CD14-positive monocyte (primary cell): ENCODE measurements around the gene PEX16. TPM values are rescaled to one million over a fixed set of nuclear protein-coding genes. Genes with fewer than 3 reads are reported as not detected.

Experiments
- DNase-seq, 3 donors: peaks; one replicate each; pipeline ENCODE4 v3.0.0-alpha.2; 2011 to 2022
- H2AFZ ChIP-seq: 2 replicates; pipeline ENCODE4 v1.6.0; 2012; ENCODE audit warnings: mild to moderate bottlenecking, low read depth, low read length, inconsistent platforms; ENCODE audit not compliant: insufficient read depth, poor library complexity, severe bottlenecking
- H3K27ac ChIP-seq, 2 donors: 1 replicate in 1 of 2; 2 replicates in 1 of 2; pipeline ENCODE4 v1.5.1; 2012 to 2013; ENCODE audit warnings: low read length in 2 of 2, control low read depth in 1 of 2, inconsistent platforms in 1 of 2, low read depth in 1 of 2, mild to moderate bottlenecking in 1 of 2
- H3K27me3 ChIP-seq, 2 donors: one replicate each; pipeline versions ENCODE4 v1.6.0 to v1.6.1; 2011 to 2013; ENCODE audit warnings: low read length in 2 of 2; ENCODE audit not compliant: control insufficient read depth in 2 of 2, insufficient read depth in 2 of 2
- H3K36me3 ChIP-seq, 2 donors: replicated peaks in 1 of 2; 1 replicate in 1 of 2; 2 replicates in 1 of 2; pipeline versions ENCODE4 v1.5.1 to v1.6.1; 2012 to 2013; ENCODE audit warnings: low read length in 2 of 2, control low read depth in 1 of 2, inconsistent platforms in 1 of 2, mild to moderate bottlenecking in 1 of 2; ENCODE audit not compliant: insufficient read depth in 2 of 2, control insufficient read depth in 1 of 2
- H3K4me1 ChIP-seq, 2 donors: 1 replicate in 1 of 2; 2 replicates in 1 of 2; pipeline versions ENCODE4 v1.5.1 to v1.6.1; 2012 to 2013; ENCODE audit warnings: low read length in 2 of 2, control low read depth in 1 of 2, inconsistent platforms in 1 of 2, mild to moderate bottlenecking in 1 of 2, moderate library complexity in 1 of 2; ENCODE audit not compliant: insufficient read depth in 2 of 2, control insufficient read depth in 1 of 2
- H3K4me2 ChIP-seq: replicated peaks from 2 replicates; pipeline ENCODE3; 2012; ENCODE audit warnings: low read length, moderate library complexity, mild to moderate bottlenecking; ENCODE audit not compliant: poor library complexity, severe bottlenecking; ENCODE audit errors: extremely low read depth
- H3K4me3 ChIP-seq, 3 experiments: fragments of 200-600 bp in 1 of 3; sonication (generic) in 1 of 3; replicated peaks in 1 of 3; 1 replicate in 2 of 3; 2 replicates in 1 of 3; pipeline ENCODE4 v1.5.1; 2011 to 2013; ENCODE audit warnings: low read length in 3 of 3, mild to moderate bottlenecking in 3 of 3, control low read depth in 2 of 3, low read depth in 2 of 3, inconsistent platforms in 1 of 3, moderate library complexity in 1 of 3
- H3K79me2 ChIP-seq: 2 replicates; pipeline ENCODE4 v1.6.0; 2012; ENCODE audit warnings: mild to moderate bottlenecking, control low read depth, inconsistent platforms, low read length, moderate library complexity; ENCODE audit not compliant: insufficient read depth
- H3K9ac ChIP-seq: 2 replicates; pipeline ENCODE4 v1.6.0; 2017; ENCODE audit warnings: low read length, mild to moderate bottlenecking; ENCODE audit not compliant: insufficient read depth, poor library complexity, severe bottlenecking
- H3K9me3 ChIP-seq, 2 donors: replicated peaks in 1 of 2; 1 replicate in 1 of 2; 2 replicates in 1 of 2; pipeline versions ENCODE4 v1.5.1 to v1.6.1; 2012 to 2013; ENCODE audit warnings: low read length in 2 of 2, control low read depth in 1 of 2; ENCODE audit not compliant: control insufficient read depth in 1 of 2, insufficient read depth in 1 of 2
- H4K20me1 ChIP-seq: 2 replicates; pipeline ENCODE4 v1.6.0; 2012; ENCODE audit warnings: mild to moderate bottlenecking, low read length, control low read depth, moderate library complexity; ENCODE audit not compliant: insufficient read depth
- H3K27ac Mint-ChIP-seq, 7 donors: one replicate each; pipeline ENCODE4 v1.8.0; 2020; ENCODE audit warnings: mild to moderate bottlenecking in 7 of 7, mixed read lengths in 7 of 7, moderate library complexity in 6 of 7, inconsistent platforms in 2 of 7
- H3K27me3 Mint-ChIP-seq, 3 donors: one replicate each; pipeline ENCODE4 v1.8.0; 2021 to 2022; ENCODE audit warnings: low read depth in 3 of 3, mild to moderate bottlenecking in 3 of 3, mixed read lengths in 3 of 3, moderate library complexity in 3 of 3, inconsistent platforms in 1 of 3
- H3K36me3 Mint-ChIP-seq, 2 donors: one replicate each; pipeline ENCODE4 v1.8.0; 2020; ENCODE audit warnings: mixed read lengths in 2 of 2, inconsistent platforms in 1 of 2, mild to moderate bottlenecking in 1 of 2
- H3K4me1 Mint-ChIP-seq: one replicate; pipeline ENCODE4 v1.8.0; 2020; ENCODE audit warnings: mild to moderate bottlenecking, mixed read lengths
- H3K4me3 Mint-ChIP-seq, 2 donors: one replicate each; pipeline ENCODE4 v1.8.0; 2020; ENCODE audit warnings: mild to moderate bottlenecking in 2 of 2, mixed read lengths in 2 of 2, moderate library complexity in 1 of 2
- H3K9me3 Mint-ChIP-seq, 7 donors: one replicate each; pipeline ENCODE4 v1.8.0; 2020 to 2022; ENCODE audit warnings: mixed read lengths in 7 of 7, mild to moderate bottlenecking in 6 of 7, moderate library complexity in 6 of 7, inconsistent platforms in 2 of 7
- WGBS: methylation state at CpG from one replicate; pipeline ENCODE4 v1.1.5; 2013; ENCODE audit warnings: missing lambda C conversion rate; ENCODE audit not compliant: insufficient coverage; 5-methylcytosine and 5-hydroxymethylcytosine counted together
- intact Hi-C, 2 donors: fragments of 100-400 bp; cut with micrococcal nuclease; formaldehyde crosslinking; loops; one replicate each; pipeline versions ENCODE4 v1.15.0 to v1.15.1; 2023
- polyA plus RNA-seq, 3 donors: library from polyadenylated mRNA; depleted of rRNA in 1 of 3; unstranded in 2 of 3; stranded (reverse) in 1 of 3; fragments of 300-500 nt in 2 of 3; fragments of >200 nt in 1 of 3; fragmentation: Illumina TruSeq in 2 of 3; gene quantifications; 1 replicate in 2 of 3; 2 replicates in 1 of 3; pipeline ENCODE4 v1.2.3, GENCODE V29; 2012 to 2021
- TF ChIP-seq, protein P1 (sequence below): fragments of 200-600 bp; IDR thresholded peaks from one replicate; pipeline ENCODE4 v1.8.0; 2022; ENCODE audit warnings: antibody characterized with exemption, mild to moderate bottlenecking

PEX16 gene
- polyA plus RNA-seq, 3 donors, result 33.8 to 46.1 (median 35.1) TPM

DNA sequence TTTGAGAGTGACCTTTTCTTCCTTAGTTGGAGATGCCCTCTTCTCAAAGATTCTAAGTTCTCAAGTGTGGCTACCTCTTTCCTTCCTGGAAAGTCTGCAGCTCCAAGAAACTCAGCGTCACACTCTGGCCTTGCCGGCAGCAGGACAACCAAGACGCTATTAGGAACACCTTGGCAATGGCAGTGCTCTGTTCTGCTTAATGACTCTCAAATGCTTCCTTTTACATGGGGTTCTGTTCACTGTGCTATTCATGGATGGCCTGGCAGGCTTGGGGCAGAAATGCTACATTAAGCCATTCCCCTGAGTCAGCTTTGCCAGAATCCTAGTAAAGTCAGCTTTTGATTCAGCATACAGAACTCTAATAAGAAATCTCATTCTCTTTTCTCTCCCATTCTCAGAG is 30.7 kb upstream of the PEX16 start:
- Histone ChIP-seq H3K9me3 (no peaks in the 10 kb centered on the region), H4K20me1 (peaks cover 28% of the 10 kb centered on the region), H3K4me3 (no peak overlapping the region), H3K4me1 (no peaks in the 10 kb centered on the region), H3K36me3 (peaks cover 89 to 100% of the 10 kb centered on the region in 2 donors), H3K4me2 (no peak overlapping the region), H3K27ac (no peak overlapping the region), H3K9ac (no peak overlapping the region), H2AFZ (no peak overlapping the region), H3K27me3 (no peaks in the 10 kb centered on the region), H3K79me2 (no peaks in the 10 kb centered on the region)
- DNase-seq, result no peak
- Mint-ChIP-seq H3K27ac (no peak overlapping the region), H3K9me3 (no peaks in the 10 kb centered on the region), H3K4me3 (no peak overlapping the region), H3K4me1 (no peaks in the 10 kb centered on the region), H3K27me3 (no peaks in the 10 kb centered on the region), H3K36me3 (peaks cover 93 to 94% of the 10 kb centered on the region in 2 donors)
- TF ChIP-seq, protein P1, sequence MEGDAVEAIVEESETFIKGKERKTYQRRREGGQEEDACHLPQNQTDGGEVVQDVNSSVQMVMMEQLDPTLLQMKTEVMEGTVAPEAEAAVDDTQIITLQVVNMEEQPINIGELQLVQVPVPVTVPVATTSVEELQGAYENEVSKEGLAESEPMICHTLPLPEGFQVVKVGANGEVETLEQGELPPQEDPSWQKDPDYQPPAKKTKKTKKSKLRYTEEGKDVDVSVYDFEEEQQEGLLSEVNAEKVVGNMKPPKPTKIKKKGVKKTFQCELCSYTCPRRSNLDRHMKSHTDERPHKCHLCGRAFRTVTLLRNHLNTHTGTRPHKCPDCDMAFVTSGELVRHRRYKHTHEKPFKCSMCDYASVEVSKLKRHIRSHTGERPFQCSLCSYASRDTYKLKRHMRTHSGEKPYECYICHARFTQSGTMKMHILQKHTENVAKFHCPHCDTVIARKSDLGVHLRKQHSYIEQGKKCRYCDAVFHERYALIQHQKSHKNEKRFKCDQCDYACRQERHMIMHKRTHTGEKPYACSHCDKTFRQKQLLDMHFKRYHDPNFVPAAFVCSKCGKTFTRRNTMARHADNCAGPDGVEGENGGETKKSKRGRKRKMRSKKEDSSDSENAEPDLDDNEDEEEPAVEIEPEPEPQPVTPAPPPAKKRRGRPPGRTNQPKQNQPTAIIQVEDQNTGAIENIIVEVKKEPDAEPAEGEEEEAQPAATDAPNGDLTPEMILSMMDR, result no peak
- 97% methylated on average over 3 of the region's 3 CpGs for WGBS
- intact Hi-C loops, result no loop called here

DNA sequence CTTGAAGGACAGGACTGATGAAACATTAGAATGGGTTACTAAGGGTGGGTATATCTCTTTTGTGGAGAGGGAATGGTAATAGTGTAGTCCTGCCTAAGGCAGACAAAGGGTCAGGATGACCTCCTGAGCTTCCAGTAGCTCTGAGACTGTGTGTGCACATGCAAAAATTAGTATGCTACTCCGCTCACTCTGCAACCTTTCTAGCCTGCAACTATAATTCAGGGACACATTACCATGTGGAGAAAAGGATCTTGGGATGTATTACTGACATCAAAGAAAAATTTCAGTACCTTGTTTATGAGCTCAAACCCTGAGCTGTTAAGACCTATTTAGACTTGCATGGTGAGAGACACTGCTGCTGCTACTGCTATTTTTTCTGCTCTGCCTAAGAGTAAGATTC is 30.2 kb upstream of the PEX16 start:
- H3K9me3 Mint-ChIP-seq, result no peaks in the 10 kb centered on the region
- Histone ChIP-seq H3K9me3 (no peaks in the 10 kb centered on the region), H3K36me3 (peaks cover 84 to 100% of the 10 kb centered on the region in 2 donors), H3K79me2 (no peaks in the 10 kb centered on the region), H3K9ac (no peak overlapping the region), H3K4me1 (no peaks in the 10 kb centered on the region), H3K4me2 (no peak overlapping the region), H3K27ac (no peak overlapping the region), H3K27me3 (no peaks in the 10 kb centered on the region), H3K4me3 (no peak overlapping the region), H4K20me1 (peaks cover 32% of the 10 kb centered on the region), H2AFZ (no peak overlapping the region)
- H3K27me3 Mint-ChIP-seq, result no peaks in the 10 kb centered on the region
- TF ChIP-seq, protein P1, result no peak
- no peak overlapping the region for H3K27ac Mint-ChIP-seq
- WGBS, result no CpG with 5 or more reads among the region's 1 CpG
- H3K4me1 Mint-ChIP-seq, result no peaks in the 10 kb centered on the region
- no peak overlapping the region for H3K4me3 Mint-ChIP-seq
- intact Hi-C loops, result no loop called here
- DNase-seq, result no peak
- H3K36me3 Mint-ChIP-seq, result peaks cover 93 to 94% of the 10 kb centered on the region in 2 donors
